Measurements from ENCODE around the gene APBB2. TPM values are rescaled to one million over a fixed set of nuclear protein-coding genes. Genes with fewer than 3 reads are reported as not detected.

APBB2 gene
- total and polyA plus RNA-seq, 2 donors (not counting 1 experiment from before 2014, with no cell fraction given), result 4.4 to 15.8 TPM

- Mint-ChIP-seq H3K27ac (no peak overlapping the region), H3K4me3 (peak overlapping the region; percentile 80), H3K9me3 (ENCODE audit: insufficient read depth) (no peaks in the 10 kb centered on the region), H3K4me1 (peaks cover 30% of the 10 kb centered on the region), H3K27me3 (peaks cover 52% of the 10 kb centered on the region)
- H3K27me3 ChIP-seq (replicated peaks in 1 of 4; ENCODE audit: control extremely low read depth in 1 of 4, control insufficient read depth in 3 of 4, insufficient read depth in 4 of 4, low read length in 3 of 4), result peaks cover 0 to 47% (median 30%) of the 10 kb centered on the region in 4 experiments
- DNase-seq, result no peak
- H2AFZ ChIP-seq (ENCODE audit: insufficient read depth, low read depth, low read length, poor library complexity, severe bottlenecking), result no peak overlapping the region
- intact Hi-C loops (cut with micrococcal nuclease), result no loop called here
- no peaks in the 10 kb centered on the region for H3K79me2 ChIP-seq (ENCODE audit: control insufficient read depth, insufficient read depth, low read length)
- no peak overlapping the region for H3K9ac ChIP-seq (ENCODE audit: low read length)
- 100% methylated on average over 1 of the region's 1 CpG for WGBS (ENCODE audit: insufficient coverage)
- H3K4me2 ChIP-seq (replicated peaks; ENCODE audit: low read depth, low read length, poor library complexity, severe bottlenecking), result no peak overlapping the region
- H3K4me3 ChIP-seq (ENCODE audit: control extremely low read depth in 1 of 5, extremely low read depth in 1 of 5, insufficient read depth in 1 of 5, low read depth in 2 of 5, low read length in 4 of 5), result no peak overlapping the region
- H3K27ac ChIP-seq (ENCODE audit: low read length in 2 of 2), result no peak overlapping the region
- no peak for ATAC-seq (ENCODE audit: low read depth)
- H3K4me1 ChIP-seq (ENCODE audit: control insufficient read depth in 2 of 2, insufficient read depth in 2 of 2, low read length in 2 of 2), result peaks cover 21 to 22% of the 10 kb centered on the region in 2 donors
- ChIA-PET POLR2A (interaction anchor here (0.7 kb wide), 1 partner anchor 221 kb away, joined by 3 read pairs; no protein-coding TSS in a partner anchor), CTCF (no interaction called here)
- TF ChIP-seq EZH2 (IDR thresholded peaks at IDR 0.05; ENCODE audit: borderline replicate concordance, insufficient read depth, low read depth, low read length, poor library complexity, severe bottlenecking) (no peak), CTCF (IDR thresholded peaks at IDR 0.05) (no peak)
- no peaks in the 10 kb centered on the region for H3K36me3 ChIP-seq (replicated peaks in 1 of 2; ENCODE audit: control extremely low read depth in 1 of 2, control insufficient read depth in 1 of 2, extremely low read depth in 1 of 2, insufficient read depth in 2 of 2, low read length in 1 of 2)
- H3K9me3 ChIP-seq (ENCODE audit: control extremely low read depth in 1 of 3, control insufficient read depth in 2 of 3, insufficient read depth in 1 of 3, low read length in 2 of 3), result peaks cover 0 to 6% (median 0%) of the 10 kb centered on the region in 3 donors
- H4K20me1 ChIP-seq (ENCODE audit: control insufficient read depth, insufficient read depth, low read length, poor library complexity, severe bottlenecking), result no peaks in the 10 kb centered on the region
These were observed 2.3 kb downstream of the APBB2 start for GRCh38 chr4:41211951-41212615.

DNA sequence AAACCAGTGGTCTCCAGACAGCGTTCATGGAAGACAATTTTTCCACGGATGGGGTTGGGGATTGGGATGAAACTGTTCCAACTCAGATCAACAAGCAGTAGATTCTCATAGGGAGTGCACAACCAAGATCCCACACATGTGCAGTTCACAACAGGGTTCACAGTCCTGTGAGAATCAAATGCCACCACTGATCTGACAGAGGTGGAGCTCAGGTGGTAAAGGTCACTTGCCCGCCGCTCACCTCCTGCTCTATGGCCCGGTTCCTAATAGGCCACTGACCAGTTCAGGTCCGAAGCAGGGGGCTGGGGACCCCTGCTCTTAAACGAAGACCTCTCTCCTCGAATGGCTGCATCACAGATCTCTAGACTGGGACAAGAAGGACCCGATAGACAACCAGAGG is 4.4 kb downstream of the APBB2 start:
- Mint-ChIP-seq H3K4me1 (peaks cover 16% of the 10 kb centered on the region), H3K27ac (no peak overlapping the region), H3K9me3 (ENCODE audit: insufficient read depth) (no peaks in the 10 kb centered on the region), H3K27me3 (peaks cover 33% of the 10 kb centered on the region), H3K4me3 (no peak overlapping the region)
- H3K4me2 ChIP-seq (replicated peaks; ENCODE audit: low read depth, low read length, poor library complexity, severe bottlenecking), result no peak overlapping the region
- TF ChIP-seq EZH2 (IDR thresholded peaks at IDR 0.05; ENCODE audit: borderline replicate concordance, insufficient read depth, low read depth, low read length, poor library complexity, severe bottlenecking) (no peak), CTCF (IDR thresholded peaks at IDR 0.05) (no peak)
- no peaks in the 10 kb centered on the region for H3K36me3 ChIP-seq (replicated peaks in 1 of 2; ENCODE audit: control extremely low read depth in 1 of 2, control insufficient read depth in 1 of 2, extremely low read depth in 1 of 2, insufficient read depth in 2 of 2, low read length in 1 of 2)
- DNase-seq, result no peak
- H3K4me1 ChIP-seq (ENCODE audit: control insufficient read depth in 2 of 2, insufficient read depth in 2 of 2, low read length in 2 of 2), result peaks cover 12% of the 10 kb centered on the region in 2 donors
- H3K9ac ChIP-seq (ENCODE audit: low read length), result no peak overlapping the region
- H3K27me3 ChIP-seq (replicated peaks in 1 of 4; ENCODE audit: control extremely low read depth in 1 of 4, control insufficient read depth in 3 of 4, insufficient read depth in 4 of 4, low read length in 3 of 4), result peaks cover 0 to 32% (median 15%) of the 10 kb centered on the region in 4 experiments
- H4K20me1 ChIP-seq (ENCODE audit: control insufficient read depth, insufficient read depth, low read length, poor library complexity, severe bottlenecking), result no peaks in the 10 kb centered on the region
- POLR2A ChIA-PET, result no interaction called here
- 87% methylated on average over 8 of the region's 9 CpGs for WGBS (ENCODE audit: insufficient coverage)
- H3K9me3 ChIP-seq (ENCODE audit: control extremely low read depth in 1 of 3, control insufficient read depth in 2 of 3, insufficient read depth in 1 of 3, low read length in 2 of 3), result peaks cover 0 to 6% (median 0%) of the 10 kb centered on the region in 3 donors
- no peak for ATAC-seq (ENCODE audit: low read depth)
- H3K79me2 ChIP-seq (ENCODE audit: control insufficient read depth, insufficient read depth, low read length), result no peaks in the 10 kb centered on the region
- no peak overlapping the region for H3K4me3 ChIP-seq (ENCODE audit: control extremely low read depth in 1 of 5, extremely low read depth in 1 of 5, insufficient read depth in 1 of 5, low read depth in 2 of 5, low read length in 4 of 5)
- intact Hi-C loops (cut with micrococcal nuclease), result no loop called here
- no peak overlapping the region for H3K27ac ChIP-seq (ENCODE audit: low read length in 2 of 2)
- H2AFZ ChIP-seq (ENCODE audit: insufficient read depth, low read depth, low read length, poor library complexity, severe bottlenecking), result no peak overlapping the region
- CTCF ChIA-PET, result no interaction called here
